Prostate gland (tissue), 2 donors: ENCODE data around the gene RNU6-1.

Experiments used
- POLR2A ChIP-seq: fragments of 450-650 bp; IDR thresholded peaks from one replicate; pipeline ENCODE4 v1.6.1; 2016; ENCODE audit warnings: antibody characterized with exemption, mild to moderate bottlenecking
- POLR2AphosphoS5 ChIP-seq: sonication (generic); formaldehyde crosslinking; IDR thresholded peaks from one replicate; pipeline ENCODE4 v1.6.1; 2017; ENCODE audit warnings: antibody characterized with exemption
- TF ChIP-seq, protein P1 (sequence below), 4 experiments: fragments of 200-600 bp in 2 of 4; fragments of 450-650 bp in 2 of 4; sonication (generic) in 2 of 4; IDR thresholded peaks; 1 replicate in 3 of 4; 2 replicates in 1 of 4; pipeline ENCODE4 v1.5.1; 2016 to 2019; ENCODE audit warnings: antibody characterized with exemption in 4 of 4, mild to moderate bottlenecking in 2 of 4, moderate library complexity in 2 of 4

DNA sequence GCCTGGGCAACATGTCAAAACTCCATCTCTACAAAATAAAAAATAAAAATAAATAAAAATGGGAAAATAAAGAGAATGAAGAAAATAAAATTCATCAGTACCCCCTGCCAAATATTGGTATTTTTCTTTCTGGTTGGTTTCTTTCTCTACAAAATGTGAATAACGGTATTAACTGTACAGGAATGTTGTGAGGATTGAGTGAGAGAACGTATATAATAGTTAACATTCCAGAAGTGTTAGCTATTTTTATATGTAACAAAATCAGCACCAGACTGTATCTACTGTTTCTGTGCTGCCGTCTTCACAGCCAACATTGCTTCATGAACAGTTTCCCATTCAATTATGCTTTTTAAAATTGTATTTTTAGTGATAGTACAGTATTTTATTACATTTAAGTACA lies 25.5 kb upstream of the RNU6-1 start:
- TF ChIP-seq, protein P1, sequence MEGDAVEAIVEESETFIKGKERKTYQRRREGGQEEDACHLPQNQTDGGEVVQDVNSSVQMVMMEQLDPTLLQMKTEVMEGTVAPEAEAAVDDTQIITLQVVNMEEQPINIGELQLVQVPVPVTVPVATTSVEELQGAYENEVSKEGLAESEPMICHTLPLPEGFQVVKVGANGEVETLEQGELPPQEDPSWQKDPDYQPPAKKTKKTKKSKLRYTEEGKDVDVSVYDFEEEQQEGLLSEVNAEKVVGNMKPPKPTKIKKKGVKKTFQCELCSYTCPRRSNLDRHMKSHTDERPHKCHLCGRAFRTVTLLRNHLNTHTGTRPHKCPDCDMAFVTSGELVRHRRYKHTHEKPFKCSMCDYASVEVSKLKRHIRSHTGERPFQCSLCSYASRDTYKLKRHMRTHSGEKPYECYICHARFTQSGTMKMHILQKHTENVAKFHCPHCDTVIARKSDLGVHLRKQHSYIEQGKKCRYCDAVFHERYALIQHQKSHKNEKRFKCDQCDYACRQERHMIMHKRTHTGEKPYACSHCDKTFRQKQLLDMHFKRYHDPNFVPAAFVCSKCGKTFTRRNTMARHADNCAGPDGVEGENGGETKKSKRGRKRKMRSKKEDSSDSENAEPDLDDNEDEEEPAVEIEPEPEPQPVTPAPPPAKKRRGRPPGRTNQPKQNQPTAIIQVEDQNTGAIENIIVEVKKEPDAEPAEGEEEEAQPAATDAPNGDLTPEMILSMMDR (IDR thresholded peaks at IDR 0.05) = no peak
- no peak for TF ChIP-seq POLR2AphosphoS5
- TF ChIP-seq POLR2A = no peak
